Cerebellar cortex (tissue), 1 donor: ENCODE results near the gene TRAPPC10.
A peak's percentile ranks its signal among the peaks of the same experiment; 100 is the strongest.

Experiments used
- DNase-seq: peaks from one replicate; pipeline ENCODE4 v3.0.0-alpha.2; 2015; ENCODE audit warnings: low spot score

The TRAPPC10 gene

DNA sequence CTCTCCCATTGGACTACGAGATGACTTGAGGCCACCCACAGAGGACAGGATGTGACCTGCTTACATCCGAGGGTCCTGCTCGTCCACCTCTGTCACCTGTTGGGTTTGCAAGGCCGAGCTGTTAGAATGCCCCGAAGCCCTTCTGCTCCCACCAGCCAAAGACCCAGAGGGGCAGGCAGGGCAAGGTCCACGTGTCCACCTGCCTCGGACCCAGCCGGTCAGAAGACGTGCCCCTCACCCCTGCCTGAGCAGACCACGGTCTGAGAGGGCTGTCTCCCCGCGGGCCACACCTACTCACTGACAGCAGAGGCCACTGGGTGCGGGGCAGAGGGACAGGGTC lies 30.3 kb upstream of the TRAPPC10 start:
- no peak for DNase-seq

DNA sequence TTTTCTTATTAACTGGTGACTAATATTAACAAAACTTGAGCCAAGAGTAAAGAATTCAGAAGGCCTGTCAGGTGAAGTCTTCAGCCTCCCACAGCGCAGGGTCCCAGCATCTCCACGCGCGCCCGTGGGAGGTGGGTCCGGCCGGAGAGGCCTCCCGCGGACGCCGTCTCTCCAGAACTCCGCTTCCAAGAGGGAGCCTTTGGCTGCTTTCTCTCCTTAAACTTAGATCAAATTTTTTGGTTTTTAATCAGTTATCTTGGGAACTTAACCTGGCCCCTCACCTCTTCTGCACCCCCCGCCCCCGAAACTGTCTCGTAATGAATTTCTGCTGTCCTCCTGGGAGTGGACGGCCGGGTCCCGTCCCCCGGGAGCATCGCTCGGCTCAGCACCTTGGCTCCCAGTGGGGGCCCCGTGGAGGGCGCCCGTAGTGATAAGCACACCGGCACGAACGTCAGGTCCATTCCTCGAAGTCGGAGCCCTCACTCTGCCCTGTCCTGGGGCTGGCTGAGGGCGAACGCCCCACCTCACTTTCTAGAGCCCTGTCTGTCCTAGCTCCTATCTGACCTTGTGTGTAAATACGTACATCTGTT lies 29.5 kb upstream of the TRAPPC10 start:
- DNase-seq = no peak

DNA sequence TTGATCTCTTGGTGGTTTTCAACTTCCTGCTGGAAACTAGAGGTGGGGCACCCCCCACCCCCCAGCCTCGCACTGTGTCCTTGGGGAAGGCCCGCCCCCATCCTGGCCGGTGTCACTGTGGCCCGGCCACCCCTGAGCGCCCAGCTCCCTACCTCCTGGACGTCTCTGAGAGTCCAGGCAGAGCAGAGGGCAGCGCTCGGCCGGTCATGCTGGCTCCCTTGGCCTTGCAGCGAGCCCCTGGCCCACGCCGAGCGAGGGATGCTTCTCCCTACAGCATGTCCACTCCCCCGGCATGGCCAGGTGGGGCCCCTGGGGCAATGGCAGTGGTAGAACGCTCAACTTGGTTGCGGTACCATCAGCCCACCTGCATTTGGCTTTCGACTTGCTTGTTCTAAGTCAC lies 28.7 kb upstream of the TRAPPC10 start:
- DNase-seq = no peak

DNA sequence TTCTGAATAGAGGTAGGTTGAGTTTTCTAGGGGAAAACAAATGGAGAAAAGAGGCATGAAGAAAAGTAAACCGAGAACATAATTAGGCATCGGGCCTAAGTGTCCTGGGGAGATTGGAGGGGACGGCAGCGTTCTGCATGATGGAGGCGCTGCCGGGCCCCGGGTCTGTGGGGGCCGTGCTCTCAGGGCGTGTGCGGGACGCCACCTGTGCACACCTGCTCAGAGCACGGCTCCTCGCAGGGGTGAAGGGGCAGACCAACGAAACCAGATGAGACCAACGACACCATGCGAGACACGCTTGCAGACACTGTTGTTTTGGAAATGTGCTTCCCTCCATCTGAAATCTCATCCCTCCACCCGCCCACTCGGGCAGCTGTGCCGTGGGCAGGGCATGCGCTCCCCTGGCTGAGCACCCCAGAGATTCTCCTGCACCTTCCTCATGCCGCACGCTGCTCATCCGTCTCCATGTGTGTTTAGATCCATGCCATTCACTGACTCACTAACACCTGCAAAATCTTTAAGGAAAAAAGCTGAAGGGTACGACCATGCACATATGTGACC lies 28.2 kb upstream of the TRAPPC10 start:
- DNase-seq = no peak

DNA sequence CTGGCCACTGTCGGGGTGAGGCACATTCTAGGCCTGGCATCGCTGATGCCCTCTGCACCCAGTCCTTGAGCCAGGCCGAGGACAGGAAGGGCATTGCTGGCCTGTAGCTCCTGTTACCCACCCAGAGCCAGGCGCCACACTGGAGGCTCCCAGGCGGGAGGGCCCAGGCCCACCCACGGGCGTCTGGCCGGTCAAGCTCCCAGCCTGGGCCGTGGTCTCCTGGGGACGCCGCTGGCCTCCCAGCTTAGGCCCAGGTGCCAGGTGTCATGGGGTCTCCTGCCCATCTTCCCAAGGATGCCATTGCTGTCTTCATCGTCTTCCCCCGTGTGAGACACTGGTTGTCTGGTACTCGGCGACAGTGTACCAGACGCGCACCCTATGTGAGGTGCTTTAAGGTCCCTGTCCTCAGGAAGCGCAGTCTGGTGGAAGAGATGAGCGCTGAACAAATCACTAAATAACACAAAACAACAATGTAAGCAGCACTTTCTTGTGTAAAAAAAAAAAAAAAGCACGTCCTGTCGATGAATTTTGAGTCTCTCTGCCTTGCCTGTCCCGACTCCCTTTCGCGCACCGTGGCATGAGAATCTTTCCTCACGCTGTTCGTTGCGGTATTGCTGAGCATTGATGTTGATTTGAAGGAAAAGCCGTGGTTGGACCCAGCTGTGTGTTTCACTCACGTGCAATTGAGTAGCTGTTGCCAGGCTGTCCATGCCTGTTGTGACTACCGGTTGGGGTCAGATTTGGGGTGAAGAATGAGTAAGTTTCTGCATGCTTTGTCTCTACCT lies 27.0 kb upstream of the TRAPPC10 start:
- DNase-seq = no peak

DNA sequence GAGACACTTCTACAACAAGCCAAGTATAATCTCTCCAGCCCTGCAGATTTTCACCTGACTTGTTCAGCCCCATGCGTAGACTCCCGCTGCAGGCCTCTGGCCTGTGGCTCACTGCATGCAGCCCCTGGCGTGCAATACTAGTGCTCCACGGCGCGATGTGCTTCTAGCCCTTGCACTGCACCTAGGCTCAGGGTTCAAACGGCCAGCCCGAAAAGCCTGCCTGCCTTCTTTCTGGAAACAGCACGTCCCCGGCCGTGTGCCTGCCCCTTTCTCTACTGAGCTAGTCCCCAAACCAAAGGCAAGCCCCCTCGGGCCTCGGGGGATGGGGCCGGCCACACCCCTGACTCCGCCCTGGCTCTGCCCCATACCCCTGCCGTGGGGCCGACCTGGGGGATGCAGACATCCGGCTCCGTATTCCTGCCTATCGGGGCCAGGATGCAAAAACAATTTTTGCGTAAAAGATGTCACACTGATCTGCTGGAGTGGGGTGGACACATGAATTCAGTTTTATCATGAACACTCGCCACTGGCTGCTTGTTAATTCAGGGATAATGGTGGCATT lies 26.3 kb upstream of the TRAPPC10 start:
- DNase-seq = no peak

DNA sequence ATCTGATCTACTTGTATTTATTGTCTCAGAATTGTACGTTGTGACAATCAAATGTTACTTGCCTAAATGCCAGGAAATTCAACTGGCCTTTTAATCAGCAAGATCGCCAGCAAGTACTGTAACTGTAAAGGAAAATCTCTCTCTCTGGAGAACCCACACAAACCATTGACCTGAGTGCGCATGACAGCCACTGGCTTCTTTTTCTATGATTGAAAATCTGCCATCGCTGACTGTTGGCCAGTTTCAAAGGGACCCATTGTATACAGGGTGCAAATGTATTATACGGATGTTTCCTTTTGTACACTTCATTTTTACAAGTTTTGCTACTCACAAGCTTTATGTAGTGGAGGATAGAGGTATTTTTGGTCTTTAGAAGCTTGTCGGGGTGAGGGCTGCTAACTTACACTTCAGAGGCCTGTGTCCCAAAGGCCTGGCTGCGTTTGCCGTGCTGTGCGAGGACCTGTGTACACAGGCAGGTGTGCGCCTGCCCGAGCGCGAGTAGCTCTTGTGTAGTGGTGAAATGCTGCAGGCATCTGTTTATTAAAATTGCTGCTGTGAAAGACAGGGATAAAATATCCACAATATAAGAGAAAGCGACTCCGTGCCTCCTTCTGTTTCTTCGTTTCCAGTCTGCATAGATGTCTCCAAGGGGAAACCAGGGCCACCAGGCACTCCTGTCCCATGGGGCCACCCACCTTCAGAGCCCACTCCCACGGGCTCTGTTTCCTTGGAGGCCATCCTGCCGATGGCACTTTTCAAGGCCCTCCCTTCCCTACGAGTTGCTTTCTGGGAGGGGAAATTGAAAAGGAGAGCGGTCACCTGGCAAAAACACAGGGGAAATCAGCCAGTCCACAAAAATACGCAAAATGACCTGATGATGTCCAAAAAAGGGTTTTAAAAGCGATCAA lies 25.3 kb upstream of the TRAPPC10 start:
- DNase-seq = no peak

DNA sequence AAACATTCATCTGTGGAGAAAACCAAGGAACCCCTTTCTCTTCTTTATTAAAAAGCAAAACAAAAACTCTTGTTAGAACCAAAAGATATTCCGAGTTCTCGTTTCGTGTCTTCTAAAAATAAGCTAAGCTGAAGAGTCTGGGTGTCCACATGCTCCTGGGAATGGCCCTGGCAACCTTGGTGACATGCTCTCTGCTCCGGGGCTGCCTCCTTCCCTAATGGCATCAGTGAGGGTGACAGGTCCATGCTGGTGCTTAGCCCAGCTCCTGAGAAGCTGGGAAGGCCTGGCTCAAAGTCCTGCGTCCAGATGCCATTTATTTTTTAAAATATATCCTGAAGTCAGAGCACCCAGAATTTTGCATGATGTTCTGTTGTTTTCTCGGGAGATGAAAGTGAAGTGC lies 24.6 kb upstream of the TRAPPC10 start:
- no peak for DNase-seq

DNA sequence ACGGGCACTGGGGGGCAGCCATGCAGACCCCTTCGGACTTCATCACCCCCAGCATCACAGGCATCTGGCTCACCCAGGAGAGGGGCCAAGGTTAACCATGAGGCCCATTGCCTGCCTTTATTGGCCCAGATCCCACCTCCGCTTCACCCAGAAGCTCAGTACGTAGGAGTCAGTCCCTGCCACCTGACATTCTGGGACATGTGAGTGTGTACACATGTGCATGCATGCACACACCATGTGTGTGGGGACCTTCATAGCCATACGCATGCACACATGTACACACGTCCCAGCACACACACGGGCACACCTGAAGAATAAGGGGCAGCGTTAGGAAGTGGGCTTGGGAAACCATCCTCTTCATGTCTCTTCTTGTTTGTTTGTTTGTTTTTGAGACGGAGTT lies 24.1 kb upstream of the TRAPPC10 start:
- DNase-seq = no peak

DNA sequence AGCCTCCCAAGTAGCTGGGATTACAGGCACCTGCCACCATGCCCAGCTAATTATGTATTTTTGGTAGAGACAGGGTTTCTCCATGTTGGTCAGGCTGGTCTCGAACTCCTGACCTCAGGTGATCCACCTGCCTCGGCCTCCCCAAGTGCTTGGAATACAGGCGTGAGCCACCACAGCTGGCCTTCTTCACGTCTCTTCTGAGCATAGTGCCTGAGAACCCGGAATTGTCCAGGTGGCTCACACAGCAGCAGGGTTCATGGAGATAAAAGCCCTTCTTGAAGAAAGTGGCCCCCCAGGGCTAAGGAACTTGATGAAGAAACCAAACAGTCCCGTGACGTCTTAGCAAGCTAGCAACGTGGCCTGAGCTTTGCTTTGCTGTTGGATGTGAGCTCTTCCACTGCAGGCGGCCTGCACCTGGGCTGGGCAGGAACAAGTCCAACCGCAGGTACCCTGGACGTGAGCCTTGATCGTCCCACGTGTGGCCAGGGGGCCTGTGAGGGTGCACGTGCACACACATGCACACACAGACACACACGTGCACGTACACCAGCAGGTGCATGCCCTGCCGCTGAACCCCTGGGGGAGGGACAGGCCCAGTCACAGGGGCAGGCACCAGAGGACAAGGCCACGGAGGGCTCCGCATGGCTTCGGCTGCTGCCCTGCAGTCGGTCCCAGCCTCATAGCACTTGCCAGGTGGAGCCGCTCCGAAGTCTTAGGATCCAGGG lies 23.4 kb upstream of the TRAPPC10 start:
- DNase-seq = no peak

DNA sequence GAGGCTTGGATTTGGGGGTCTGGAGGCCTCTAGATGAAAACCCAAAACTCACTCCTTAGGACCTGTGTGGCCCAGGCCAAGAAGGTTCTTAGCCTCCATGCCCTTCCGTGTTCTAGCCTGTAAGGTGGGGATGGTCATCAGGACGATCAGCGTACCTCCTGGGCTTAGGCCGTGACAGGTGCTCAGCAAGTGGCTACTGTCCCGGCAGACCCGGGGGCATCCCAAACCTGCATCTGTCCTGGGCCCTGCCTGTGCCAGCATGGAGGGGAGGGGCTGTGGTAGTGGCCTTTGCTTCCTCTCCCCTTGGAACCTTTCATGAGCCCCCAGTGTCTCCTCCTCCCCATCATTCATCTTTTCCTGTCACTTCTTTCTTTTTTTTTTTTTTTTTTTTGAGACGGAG lies 22.7 kb upstream of the TRAPPC10 start:
- no peak for DNase-seq

DNA sequence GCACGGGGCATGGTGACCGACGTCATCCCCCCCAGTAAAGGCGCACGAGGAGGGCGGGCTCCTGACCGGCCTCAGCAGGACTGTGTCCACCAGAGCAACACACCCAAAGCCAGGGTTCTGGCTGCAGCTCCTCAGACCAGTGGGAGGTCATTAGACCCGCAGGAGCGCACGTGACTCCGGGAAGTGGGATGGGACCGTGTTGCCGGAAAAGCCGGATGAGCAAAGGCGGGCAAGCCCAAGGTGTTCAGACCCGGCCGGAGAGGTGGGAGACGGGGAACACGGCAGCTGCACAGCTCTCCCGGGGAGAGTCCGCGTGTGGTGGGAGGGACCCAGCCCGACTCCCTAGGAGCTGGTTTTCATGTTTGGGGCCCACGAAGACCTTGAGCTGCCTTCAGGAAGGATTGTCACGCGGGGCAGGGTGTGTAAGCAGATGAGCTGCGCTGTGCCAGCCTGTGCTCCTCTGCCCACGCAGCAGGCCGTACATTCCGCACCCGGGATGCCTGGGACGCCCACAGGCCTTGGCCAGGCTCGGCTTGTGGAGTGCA lies 20.6 kb upstream of the TRAPPC10 start:
- DNase-seq = no peak

DNA sequence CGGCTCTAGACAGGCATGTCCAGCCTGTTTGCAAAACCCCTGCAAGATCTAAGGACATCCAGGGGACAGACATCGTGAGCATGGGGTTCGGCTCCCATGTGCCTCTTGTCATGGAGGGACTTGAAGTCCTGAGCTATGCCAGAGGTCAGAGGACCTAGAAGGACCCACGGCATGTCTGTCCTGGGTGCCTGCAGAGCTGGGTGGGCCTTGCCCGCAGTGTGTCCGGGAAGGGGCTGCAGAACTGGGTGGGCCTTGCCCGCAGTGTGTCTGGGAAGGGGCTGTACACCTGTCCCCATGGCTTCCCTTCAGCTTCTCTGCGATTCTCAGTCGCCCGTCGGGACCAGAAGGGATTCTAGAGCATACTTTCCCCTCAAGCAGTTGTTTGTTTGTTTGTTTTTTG lies 20.0 kb upstream of the TRAPPC10 start:
- DNase-seq = no peak

DNA sequence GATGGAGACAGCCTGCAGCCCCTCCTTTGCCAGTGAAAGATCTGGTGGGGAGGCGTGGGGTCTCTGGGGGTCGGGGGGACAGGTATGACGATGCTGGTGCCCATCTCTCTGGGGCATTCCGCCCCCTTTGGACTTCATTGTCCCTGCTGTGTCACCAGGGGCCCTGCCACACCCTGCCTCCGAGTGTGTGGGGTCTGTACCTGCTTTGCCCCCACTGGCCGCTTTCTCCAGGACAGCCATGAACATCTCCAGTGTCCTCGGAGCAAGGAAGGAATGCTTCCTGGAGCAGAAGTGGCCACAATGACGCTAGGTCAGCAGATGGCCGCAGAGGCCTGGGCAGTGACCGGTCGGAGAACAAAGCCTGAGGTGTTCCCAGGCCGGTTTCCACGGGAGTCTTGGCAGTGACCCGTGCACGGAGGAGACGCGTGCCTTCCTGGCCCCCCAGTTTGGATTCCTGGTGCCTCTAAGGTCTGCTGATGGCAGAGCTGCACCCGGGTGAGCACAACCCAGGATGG lies 18.6 kb upstream of the TRAPPC10 start:
- no peak for DNase-seq

DNA sequence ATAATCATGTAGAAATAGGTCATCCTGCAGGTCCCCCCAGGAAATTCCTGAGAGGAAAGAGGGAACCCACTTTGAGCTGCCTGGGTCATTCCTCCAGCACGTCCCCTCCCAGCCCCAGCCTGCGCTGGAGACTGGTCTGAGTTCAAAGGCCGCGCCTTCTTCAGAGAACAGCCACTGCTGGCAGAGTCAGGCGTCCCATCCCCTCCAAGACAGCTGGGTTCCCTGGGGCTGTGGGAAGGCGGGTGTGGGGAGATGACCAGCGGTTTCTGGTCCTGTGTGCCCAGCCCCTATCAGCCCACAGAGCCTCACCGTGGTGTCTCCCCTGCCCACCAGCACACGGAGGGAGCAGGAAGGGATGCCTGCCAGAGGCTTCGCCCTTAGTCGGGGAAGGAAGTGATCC lies 18.0 kb upstream of the TRAPPC10 start:
- no peak for DNase-seq

DNA sequence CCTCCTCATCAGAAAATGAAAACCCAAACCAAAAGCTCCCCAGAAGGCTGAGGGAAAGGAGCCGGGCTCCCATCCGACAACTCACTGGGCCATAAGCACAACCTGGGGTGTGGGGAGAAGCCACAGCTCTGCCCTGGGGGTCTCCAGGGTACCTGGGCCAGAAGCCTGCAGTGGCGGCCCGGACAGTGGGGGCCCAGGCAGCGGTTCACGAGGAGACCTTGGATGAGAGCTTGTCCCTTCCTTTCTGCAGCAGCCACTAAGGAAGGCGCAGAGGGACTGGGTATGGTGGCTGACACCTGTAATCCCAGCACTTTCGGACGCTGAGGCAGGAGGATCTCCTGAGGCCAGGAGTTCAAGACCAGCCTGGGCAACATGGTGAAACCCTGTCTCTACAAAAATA lies 17.5 kb upstream of the TRAPPC10 start:
- DNase-seq = no peak

DNA sequence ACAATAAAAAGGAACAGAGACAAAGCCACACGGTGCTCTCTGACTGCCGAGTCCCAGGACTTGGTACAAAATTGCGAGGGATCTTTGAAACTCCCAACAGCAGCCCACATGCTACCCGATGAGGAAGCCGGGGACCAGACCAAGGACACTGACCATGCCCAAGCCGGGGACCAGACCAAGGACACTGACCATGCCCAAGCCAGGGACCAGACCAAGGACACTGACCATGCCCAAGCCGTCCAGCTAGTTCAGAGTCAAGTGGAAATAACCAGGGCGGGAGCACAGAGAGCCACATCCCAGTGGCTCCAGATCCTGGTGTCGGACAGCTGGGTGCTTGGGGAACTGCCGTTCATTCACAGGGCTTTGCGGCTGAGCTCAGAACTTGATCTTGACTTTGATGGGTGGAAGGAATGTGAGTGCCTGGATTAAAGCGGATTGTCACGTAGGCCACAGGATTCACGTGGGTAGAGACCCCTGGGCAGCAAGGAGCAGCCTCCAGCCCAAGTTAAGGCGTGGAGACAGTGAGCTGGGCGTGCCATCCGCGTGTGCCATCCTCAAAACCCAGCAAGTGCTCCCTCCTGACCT lies 16.5 kb upstream of the TRAPPC10 start:
- no peak for DNase-seq

DNA sequence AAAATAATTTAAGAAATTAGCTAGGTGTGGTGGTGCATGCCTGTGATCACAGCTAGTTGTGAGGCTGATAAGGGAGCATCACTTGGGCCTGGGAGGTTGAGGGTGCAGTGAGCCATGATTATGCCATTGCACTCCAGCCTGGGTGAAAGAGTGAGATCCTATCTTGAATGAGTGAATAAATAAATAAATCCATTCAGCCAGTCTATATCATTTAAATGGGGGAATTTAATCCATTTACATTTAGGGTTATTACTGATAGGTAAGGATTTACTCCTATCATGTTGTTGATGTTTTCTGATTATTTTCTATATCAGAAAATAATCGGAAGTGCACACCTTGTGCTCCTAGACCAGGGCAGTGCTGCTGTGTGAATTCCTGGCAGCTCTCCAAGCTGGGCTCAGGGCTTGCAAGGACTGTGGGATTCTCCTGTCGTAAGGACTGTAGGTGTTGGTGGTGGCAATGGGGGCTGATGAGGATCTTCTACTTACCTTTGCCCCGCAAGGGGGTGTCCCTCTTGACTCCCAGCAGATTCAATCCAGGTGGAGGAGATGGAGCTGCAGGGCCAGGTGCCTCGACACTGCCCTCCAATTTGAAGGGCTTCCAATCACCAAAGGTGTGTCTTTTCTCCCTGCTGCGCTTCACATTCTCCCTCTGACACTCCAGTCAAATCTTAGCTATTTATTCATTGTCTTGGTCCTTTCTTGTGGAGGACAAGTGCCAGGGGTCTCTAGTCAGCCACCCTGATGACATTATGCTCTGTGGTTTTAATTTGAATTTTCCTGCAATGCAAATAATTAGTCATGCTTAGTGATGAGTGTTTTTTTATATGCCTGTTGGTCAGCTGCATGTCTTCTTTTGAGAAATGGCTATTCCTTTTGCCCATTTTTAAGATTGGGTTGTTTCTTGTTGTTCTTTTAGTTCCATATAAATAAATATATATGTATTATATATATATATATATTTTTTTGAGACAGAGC lies 14.1 kb upstream of the TRAPPC10 start:
- DNase-seq = no peak

DNA sequence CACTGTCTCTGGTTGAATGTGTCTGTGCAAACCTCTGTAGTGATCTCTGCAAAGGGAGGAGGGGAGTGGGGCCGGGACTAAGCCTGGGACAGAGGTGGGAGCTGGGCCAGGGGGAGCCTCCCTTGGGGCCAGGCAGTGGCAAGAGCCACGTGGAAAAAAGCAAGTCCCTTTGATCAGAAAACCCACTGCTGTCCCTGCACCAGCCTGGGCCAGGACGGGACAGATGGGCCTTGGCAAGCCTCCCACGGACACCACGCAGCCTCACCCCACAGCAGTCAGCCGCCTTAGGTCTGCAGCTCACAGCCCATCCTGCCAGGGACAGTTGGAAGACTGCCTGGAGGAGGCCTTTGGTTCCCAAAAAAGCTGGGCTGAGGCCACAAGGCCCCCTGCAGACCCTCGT lies 11.7 kb upstream of the TRAPPC10 start:
- DNase-seq = peak; percentile 25

DNA sequence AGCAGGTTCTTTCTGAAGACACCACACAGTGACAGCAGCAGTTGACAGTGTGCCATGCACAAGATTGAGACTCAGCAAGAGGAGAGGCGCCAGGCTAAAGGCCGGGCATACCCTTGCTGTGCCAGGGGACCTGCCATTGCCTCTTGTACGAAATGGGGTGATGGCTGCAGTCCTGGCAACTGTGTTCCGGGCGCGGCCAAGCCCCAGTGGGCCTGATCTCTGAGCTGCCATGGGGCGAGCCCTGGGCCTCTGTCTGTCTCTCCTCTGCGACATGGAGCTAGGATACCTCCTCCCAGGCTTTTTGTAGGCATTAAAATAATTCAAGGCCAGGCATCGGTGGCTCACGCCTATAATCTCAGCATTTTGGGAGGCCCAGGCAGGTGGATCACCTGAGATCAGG lies 9.6 kb upstream of the TRAPPC10 start:
- no peak for DNase-seq
